ENCODE measurements around the gene STX3.
"Not testable (repeated sequence)": the region's sequence is repeated elsewhere in the genome, so short reads cannot be mapped to it uniquely, and the experiment has no call there.

Gene STX3

DNA sequence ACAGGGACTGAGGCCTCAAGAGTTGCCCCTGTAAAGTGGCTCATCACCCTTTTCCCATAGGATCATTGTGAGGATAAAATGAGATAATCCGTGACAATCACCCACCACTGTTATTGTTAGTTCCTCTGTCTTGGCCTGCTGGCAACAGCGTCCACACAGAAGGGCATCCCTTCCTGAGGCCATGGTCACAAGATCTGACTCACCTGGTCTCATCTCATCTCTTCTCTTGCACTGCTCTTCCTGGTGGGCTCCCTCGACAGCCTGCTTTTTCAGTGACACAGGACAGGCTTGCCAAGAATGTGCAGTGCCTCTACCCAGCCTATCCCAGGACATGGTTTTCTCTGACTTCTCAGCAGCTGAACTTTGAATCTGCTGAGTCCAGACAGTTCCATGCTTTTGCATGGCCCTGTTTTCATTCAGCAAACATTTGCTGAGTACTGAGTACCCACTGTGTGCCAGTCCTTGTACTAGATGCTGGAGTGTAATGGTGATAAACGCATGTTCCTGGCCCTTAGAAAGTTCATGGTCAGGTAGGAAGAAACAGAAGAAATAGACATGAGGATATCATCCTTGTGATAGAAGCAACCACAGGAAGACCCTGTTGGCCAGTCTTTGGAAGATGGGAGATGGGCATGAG is 3.3 kb downstream of the STX3 start:
- no peak for DNase-seq (ENCODE audit: low read depth in 2 of 2)

DNA sequence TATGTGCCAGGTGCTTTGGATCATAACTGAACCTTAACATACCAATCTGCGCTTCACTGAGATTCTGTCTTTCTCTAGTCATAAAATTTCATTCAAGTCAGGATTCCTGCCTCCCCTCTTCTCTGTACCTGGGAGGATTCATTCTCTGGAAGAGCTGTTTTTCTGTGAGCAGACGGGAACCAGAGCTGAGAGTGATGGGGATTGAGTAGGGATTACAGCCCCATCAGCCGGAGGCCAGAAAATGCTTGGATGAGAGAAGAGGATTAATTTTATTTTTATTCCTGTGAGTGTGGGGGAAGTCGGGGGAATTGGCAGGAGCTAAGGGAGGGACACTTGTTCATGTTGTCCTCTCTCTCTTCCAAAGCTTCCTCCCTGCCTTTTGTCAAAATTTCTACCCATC is 4.7 kb downstream of the STX3 start:
- no peak for DNase-seq (ENCODE audit: low read depth in 2 of 2)

DNA sequence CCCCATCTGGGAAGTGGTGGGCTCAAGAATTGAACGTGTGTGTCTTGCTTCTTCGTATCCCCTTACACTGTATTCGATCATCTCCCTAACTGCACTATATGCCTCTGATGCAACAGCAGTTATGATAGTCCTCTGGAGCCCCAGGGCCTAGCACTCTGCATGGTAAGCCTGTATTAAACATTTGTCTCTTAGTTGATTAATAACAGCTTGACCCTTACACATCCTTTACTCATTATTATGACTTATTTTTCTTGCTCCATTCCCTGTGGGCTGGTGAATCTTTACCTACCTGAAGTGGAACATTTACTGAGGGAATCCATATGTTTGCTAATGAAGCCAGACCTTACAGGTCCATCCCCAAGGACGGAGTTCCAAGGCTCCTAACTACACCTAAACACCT is 5.6 kb downstream of the STX3 start:
- no peak for DNase-seq (ENCODE audit: low read depth in 2 of 2)

DNA sequence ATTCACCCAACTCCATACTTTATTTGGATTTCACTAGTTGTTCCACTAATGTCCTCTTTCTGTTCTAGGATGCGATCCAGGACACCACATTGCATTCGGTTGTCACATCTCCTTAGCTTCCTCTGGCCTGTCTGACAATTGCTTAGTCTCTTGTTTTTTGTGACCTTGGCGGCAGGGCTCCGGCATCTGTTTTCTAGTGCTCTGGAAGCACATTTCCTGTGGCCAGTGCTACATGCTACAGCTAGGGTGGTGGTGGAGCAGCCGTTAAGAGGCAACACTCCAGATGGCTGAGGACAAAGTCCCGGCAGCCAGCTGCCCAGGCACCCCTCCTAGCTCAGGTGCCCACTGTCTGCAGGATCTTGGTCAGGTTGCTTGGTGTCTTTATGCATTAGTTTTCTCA is 6.8 kb downstream of the STX3 start:
- DNase-seq (ENCODE audit: low read depth in 2 of 2), result no peak

DNA sequence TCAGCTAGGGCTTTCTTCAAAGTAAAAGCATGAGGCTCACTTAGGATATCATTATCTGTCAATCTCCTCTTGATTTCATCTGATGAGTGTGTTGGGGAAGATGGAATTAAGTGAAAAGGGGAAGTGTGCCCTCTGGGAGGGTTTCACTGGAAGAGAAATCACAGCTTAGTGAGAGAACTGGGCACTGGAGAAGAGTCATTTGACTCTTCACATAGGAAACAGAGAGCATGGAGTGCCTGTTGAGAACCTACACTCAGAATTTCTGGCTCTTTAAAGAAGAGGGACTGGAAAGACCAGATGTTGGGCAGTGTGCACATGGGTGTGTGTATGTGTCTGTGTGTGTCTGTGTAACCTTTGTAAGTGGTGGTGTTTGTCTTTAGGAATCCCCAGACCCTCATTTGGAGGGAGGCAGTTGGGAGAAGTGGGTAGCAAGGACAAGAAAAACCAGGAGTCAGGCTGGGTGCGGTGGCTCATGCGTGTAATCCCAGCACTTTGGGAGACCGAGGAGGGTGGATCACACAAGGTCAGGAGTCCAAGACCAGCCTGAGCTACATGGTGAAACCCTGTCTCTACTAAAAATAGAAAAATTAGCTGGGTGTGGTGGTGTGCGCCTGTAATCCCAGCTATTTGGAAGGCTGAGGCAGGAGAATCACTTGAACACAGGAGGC is 10.0 kb downstream of the STX3 start:
- DNase-seq (ENCODE audit: low read depth in 2 of 2), result no peak

DNA sequence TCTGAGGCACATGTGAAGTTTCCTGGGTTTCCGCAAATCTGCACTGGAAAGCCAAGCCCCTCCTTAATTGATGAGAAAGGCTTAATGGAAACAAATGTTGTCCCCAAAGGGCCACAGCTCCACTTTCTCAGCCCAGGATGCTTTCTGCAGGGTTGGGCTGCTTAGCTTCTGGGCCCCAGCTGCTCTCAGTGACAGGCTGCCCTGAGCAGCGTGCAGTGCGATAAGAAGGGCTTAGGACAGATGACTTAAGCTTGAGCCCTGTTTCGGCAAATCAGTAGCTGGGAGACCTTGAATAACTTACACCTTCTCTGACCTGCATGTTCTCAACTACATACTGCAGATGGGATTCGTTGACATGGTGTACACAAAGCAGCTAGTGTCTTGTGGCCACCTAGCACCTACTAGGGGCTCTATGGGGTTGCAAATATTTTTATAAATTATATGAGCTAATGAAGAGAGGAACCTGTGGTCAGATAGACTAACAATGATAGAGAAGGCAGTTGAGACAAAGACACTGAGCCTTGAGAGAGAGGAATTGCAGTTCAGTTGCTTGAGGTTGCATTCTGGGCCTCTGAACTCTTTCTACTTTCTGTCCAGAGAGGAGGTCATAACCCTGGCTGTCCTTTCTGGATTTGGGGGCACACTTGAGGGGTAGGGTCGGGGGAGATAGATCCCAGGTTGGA is 11.5 kb downstream of the STX3 start:
- no peak for DNase-seq (ENCODE audit: low read depth in 2 of 2)

DNA sequence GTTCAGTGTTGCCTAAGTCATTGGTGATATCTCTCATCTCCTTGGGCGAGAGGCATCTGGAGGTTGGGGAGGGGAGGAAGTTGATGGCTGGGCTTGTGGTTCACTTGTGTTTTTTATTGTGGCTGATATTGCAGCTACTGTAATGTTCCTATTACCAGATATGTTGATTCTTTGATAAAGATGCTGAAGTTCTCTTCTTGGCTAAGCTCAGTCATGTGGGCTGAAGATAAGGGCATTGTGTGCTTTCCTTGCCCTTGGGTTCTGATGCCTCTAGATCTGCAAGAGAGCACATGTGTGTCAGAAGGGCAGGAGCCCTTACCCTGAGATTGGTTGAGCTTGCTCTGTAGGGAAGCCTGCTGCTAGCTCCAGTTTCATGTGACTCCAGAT is 12.0 kb downstream of the STX3 start:
- DNase-seq (ENCODE audit: low read depth in 2 of 2), result no peak

DNA sequence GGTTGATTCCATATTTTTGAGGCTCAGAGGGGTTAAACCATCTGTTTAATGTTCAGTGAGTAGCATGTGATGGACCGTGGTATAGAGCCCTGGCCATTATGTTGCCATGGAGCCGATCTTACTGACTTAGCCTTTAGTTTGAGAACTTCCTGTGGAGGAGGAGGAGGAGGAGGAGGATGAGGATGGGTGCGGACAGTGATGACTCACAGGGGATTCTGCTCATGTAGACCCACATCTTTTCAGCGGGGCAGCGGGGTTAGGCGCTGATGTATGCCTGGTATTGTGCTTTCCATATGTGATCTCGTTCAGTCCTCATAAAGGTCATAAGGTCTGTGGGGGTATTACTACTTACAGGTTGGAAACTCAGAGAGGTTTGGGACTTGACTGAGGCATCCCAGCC is 13.9 kb downstream of the STX3 start:
- DNase-seq (ENCODE audit: low read depth in 2 of 2), result no peak

DNA sequence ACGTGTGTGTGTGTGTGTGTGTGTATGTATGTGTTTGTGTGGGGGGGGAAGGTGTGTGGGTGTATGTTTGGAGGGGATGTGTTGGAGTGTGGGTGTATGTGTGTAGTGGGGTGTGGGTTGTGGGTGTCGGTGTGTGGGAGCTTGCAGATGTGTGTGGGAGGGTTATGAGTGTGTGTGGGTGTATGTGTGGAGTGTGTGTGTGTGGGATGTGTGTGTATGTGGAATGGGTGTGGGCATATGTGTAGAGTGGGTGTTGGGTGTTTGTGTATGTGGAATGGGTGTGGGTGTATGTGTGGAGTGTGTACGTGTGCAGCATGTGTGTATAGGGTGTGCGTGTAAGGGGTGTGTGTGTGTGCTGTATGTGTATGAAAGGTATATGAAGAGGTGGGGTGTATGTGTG is 14.7 kb downstream of the STX3 start:
- no peak for DNase-seq (ENCODE audit: low read depth in 2 of 2)

DNA sequence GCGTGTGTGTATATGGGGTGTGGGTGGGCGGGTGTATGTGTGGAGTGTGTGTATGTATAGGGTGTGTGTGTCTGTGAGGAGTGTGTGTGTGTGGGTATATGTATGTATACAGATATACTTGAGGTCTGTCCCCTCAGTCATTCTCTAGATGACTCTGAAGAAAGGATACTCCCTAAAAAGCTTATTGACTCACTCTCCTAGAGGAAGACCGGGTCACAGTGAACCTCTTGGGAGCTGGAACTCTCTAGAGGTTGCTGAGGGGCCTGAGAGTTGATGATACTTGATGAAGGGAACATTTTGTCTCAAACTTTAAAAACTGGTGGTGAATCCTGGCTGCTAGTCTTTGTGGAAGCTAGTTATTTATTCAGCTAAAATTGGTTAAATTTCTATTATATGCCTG is 15.1 kb downstream of the STX3 start:
- no peak for DNase-seq (ENCODE audit: low read depth in 2 of 2)

DNA sequence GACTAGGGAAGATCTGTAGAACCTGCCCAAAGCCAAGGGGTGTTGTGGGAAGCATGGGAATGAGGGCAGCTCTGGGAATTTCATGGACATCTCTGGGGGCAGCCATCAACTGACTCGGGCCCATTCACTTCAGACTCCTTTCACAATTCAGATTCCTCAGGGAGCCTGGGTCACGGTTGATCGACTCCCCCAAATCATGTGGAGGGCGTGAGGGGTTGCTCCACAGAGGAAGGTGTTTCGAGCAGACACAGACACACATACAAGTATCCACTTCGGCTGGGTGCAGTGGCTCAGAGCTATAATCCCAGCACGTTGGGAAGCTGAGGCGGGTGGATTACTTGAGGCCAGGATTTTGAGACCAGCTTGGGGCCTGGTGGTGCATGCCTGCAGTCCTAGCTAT is 15.7 kb downstream of the STX3 start:
- DNase-seq (ENCODE audit: low read depth in 2 of 2), result no peak

DNA sequence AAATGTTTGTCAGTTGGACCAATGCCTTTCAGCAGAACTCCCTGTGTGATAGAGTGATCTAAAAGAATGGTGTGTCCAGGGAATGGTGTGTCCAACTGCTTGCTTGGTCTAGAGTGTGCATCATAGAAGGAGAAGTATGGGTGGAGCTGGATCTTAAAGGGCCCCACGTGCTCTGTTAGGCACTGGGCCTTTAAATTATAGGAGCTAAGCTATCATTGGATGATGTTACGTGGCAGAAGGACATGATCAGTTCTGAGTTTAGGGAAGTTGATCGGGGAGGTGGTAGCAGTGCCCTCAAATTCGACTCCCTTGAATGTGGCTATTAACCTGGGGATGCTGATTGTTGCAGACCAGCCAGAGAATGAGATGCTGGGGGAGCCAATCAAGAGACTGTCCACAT is 16.4 kb downstream of the STX3 start:
- no peak for DNase-seq (ENCODE audit: low read depth in 2 of 2)

DNA sequence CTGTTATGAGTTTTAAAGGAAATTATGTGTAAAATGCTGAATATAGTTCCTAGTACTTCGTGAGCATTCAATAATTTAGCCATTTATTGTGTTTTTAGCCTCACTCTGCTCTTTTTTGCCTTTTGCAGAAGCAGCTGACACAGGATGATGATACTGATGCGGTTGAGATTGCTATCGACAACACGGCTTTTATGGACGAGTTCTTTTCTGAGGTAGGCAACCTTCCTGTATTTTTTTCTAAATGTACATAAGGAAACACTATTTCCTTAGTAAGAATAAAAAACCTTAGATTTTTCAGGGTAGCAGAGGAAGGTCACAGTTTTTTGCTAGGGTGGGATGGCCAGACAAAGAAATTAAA is 17.9 kb downstream of the STX3 start:
- DNase-seq (ENCODE audit: low read depth in 2 of 2), result no peak

DNA sequence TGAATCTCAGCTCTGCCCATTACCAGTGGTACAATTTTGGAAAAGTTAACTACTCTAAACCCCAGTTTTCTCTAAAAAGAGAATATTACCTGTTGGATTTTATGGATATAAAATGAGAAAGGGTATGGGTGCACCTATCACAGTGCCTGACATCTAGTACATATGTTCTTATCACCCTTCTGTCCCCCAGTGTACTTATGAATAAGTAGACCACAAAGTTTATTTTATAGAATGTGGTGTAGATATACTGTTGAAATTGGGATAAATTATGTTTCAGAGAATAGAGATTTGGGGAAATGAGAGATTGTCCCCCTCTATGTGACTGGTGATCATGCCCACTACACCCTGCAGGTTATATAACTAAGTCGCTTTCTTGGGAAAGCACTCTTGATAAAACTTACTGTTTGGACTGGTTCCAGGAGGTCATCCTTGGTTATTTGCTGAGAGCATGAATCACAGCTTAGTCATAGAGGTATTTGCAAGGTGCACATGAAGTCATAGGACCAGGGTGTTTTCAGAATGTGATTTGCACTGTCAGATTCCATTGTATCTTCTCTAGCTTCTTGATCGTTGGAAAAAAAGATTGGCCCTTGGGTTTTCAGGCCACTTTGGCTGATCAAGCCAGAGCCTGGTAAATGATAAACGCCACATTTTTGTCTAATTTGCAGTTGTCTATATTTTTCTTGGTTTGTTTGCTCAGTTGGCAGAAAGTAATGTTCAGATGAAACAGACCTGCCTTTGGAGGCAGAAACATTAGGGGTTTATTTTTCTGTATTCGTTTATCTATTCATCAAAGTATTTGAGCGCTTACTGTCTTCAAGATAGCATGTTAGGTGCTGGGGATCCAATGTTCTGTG is 21.3 kb downstream of the STX3 start:
- DNase-seq (ENCODE audit: low read depth in 2 of 2), result no peak

DNA sequence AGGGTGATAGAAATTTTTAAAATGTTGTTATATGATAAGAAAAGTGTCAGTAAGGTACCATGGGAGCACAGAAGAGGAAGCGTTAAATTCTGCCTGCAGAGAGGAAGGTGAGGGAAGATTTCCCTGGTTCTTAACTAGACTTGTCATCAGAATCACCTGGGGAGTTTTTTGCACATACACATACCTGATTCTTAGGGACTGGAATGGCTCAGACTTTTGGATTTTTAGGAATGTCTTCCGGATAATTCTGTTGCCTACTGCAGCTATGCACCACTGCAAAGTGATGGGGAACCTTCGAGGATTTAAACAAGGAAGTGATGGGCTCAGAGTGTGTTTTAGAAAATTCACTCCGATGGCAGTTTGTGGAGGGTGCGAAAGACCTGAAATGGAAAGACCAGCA is 21.9 kb downstream of the STX3 start:
- no peak for DNase-seq (ENCODE audit: low read depth in 2 of 2)

DNA sequence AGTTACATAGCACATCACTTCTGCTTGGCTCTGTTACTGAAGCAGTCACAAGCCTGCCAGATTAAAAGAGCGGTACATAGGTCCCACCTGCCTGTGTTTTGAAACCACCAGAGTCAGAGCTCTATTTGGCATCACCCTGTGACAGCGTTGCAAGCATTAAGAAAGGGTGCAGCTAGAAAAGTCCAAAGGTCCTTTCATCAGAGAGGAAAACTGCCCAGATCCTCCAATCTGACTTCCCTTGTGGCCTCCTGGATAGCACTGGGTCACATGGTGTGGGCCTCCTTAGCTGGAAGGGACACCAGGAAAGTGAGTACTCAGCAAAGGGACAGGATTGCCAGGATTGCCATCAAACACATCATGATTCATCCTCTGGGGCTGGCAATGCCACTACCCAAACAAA is 22.9 kb downstream of the STX3 start:
- DNase-seq (ENCODE audit: low read depth in 2 of 2), result no peak

DNA sequence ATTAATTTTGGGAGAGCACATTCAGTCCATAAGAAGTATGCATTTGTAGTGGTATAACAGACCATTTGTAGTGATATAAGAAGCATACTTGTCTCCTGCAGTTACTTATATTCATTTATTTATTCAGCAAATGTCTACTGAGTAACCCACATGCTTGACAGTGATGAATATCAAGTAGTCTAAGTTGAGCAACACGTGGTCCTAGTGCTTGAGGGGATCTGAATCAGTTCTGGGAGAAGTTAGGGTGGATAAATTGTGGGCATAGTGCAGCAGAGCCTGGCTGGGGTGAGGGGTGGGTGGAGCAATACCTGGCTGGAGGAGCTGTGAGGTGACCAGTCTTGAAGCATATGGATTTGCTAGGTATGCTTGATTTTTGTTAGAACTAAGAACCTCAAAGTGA is 24.3 kb downstream of the STX3 start:
- DNase-seq (ENCODE audit: low read depth in 2 of 2), result no peak

DNA sequence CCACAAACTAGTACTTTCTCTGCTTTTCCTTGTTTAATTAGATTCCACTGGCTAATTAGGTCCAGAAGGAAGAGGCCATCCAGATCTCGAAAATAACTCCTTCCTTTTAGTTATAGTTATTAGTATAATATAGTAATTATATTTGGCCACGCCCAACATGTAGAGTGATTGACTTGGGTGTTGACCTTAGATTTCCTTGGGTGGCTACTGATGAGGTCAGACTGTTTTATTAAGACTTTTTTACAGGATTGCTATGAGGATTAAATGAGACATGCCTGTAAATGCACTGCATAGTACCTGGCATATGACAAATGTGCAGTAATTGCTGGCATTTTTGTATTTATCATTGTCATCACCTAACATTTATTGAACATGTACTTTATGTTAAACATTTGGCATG is 26.9 kb downstream of the STX3 start:
- DNase-seq (ENCODE audit: low read depth in 2 of 2), result no peak

DNA sequence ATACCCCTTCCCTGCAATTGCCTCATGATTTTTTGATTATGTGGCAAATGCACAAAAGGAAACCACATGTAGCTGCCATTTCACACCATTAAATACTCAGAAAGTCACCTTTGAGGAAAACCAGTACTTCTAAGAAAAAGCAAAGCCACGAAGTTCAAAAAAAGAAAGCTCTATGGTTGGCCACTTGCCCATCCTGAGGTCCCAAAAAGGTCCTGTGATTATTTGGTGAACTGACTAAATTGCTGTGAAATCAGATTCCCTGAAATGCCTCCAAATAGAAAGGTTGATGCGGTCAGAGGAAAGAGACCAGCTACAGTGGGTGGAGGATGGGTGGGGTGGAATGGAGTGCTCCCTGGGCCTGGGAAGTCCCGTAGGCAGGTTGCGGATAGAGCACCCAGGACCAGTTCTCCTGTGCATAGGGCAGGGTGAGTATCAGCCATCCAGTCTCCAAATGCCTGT is 28.5 kb downstream of the STX3 start:
- no peak for DNase-seq (ENCODE audit: low read depth in 2 of 2)

DNA sequence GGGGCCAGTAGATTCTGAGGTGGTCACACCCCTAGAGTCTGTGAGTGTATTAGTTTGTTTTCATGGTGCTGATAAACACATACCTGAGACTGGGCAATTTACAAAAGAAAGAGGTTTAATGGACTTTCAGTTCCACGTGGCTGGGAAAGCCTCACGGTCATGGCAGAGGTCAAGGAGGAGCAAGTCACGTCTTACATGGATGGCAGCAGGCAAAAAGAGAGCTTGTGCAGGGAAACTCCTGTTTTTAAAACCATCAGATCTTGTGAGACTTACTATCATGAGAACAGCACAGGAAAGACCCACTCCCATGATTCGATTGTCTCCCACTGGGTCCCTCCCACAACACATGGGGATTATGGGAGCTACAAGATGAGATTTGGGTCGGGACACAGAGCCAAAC is 29.3 kb downstream of the STX3 start:
- DNase-seq (ENCODE audit: low read depth in 2 of 2), result not testable (repeated sequence)

DNA sequence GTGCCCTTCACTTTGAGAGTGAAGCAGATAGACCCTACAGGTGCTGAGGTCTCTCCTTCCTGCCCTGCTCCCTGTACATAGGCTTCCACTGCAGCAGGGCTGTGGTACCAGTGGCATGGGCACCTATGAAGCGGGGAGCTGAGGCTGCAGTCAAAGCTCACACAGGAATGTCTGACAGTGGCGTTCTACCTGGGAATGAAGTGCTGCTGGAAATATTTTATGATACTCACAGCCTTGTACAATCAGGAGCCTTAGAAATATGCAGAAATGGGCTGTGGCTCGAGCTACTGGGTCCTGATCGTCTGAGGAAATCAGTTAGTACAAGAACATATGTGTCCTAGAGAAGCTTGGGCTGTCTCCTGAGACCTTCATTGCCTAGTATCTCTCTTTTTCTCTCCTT is 30.6 kb downstream of the STX3 start:
- no peak for DNase-seq (ENCODE audit: low read depth in 2 of 2)

DNA sequence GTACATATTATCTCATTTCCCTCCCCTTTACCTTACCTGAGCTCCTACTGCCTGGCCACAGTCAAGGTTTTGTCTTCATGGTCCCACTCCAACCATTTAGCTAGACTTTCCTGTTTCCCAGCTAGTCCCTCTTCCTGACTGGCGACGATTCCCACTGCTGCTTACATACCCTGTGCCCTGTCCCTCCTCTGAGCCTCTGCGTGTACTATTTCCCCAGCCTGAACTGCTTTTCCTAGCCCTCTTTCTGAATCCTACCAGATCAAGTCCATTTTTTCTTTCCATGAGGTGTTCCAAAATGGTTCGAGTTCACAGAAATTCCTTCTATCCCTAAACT is 32.0 kb downstream of the STX3 start:
- DNase-seq (ENCODE audit: low read depth in 2 of 2), result no peak

DNA sequence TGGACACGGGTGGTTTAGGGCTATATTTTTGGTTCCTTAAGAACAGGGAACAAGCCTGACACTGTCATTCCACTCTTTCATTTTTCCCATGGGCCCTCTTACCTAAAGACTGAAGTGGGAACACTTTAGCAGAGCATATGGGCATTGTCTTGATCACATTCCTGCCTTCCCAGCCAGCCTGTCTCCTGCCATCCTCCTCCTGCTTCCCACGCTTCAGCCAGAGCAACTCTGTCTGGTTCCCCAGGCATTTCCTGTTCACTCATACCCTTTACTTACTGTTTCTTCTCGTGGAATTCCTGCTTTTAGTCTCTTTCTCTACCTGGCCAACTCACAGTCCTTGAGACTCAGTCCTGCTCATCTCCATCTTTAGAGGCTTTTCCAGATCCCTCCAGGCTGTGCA is 32.6 kb downstream of the STX3 start:
- DNase-seq (ENCODE audit: low read depth in 2 of 2), result no peak
